ENCODE measurements around the gene AHCY.

- TF ChIP-seq CTCF (IDR thresholded peaks at IDR 0.05), result no peak
- no peak for TF ChIP-seq POLR2A (IDR thresholded peaks at IDR 0.05)
These were observed 29.2 kb upstream of the AHCY start for GRCh38 chr20:34332262-34332920.

Data from uterus (tissue), 2 donors.